Lower lobe of right lung (tissue), 2 donors: ENCODE data around the gene SH3GL3. TPM values are rescaled to one million over a fixed set of nuclear protein-coding genes. Genes with fewer than 3 reads are reported as not detected.
A peak's percentile ranks its signal among the peaks of the same experiment; 100 is the strongest.

Source experiments
- ATAC-seq, 2 donors: fragments of 200-7000 bp; cut with Tn5 transposase; one replicate each; pipeline ENCODE4 v1.9.1; 2020 to 2022; ENCODE audit warnings: mild to moderate bottlenecking in 2 of 2, moderate library complexity in 2 of 2
- DNase-seq: peaks from one replicate; pipeline ENCODE4 v3.0.0-alpha.2; 2020
- H3K27ac ChIP-seq: fragments of 200-600 bp; one replicate; pipeline ENCODE4 v1.8.0; 2022
- H3K27me3 ChIP-seq: fragments of 200-600 bp; one replicate; pipeline ENCODE4 v1.8.0; 2022; ENCODE audit warnings: low read depth
- H3K36me3 ChIP-seq: fragments of 200-600 bp; one replicate; pipeline ENCODE4 v1.8.0; 2022; ENCODE audit warnings: mild to moderate bottlenecking
- H3K4me1 ChIP-seq: fragments of 200-600 bp; one replicate; pipeline ENCODE4 v1.8.0; 2022
- H3K4me3 ChIP-seq: fragments of 200-600 bp; one replicate; pipeline ENCODE4 v1.8.0; 2022; ENCODE audit warnings: mild to moderate bottlenecking
- H3K9me3 ChIP-seq: fragments of 200-600 bp; one replicate; pipeline ENCODE4 v1.8.0; 2022
- CTCF ChIP-seq: fragments of 200-600 bp; IDR thresholded peaks from one replicate; pipeline ENCODE4 v1.8.0; 2022; ENCODE audit warnings: antibody characterized with exemption, mild to moderate bottlenecking
- intact Hi-C: fragments of 100-400 bp; cut with DNase I; formaldehyde crosslinking; loops from one replicate; pipeline ENCODE4 v1.11.0; 2022
- total RNA-seq: library from RNA; stranded (reverse); fragmentation: NEBNext Ultra II Directional; extraction: Animal tissue kit (Norgen Biotek cat#: 25700); gene quantifications from one replicate; pipeline ENCODE4 v1.2.1, GENCODE V29; 2021
- donor health status: DM: no; HTN: yes; CAD: no; lungs with severe emphysema.

SH3GL3 gene
- total RNA-seq, 1 donor from 2014 or later: 2.6 TPM

- ATAC-seq (peak; percentile 82 to 87), DNase-seq (no peak)
- no peaks in the 10 kb centered on the region for H3K27me3 ChIP-seq
- H3K9me3 ChIP-seq: no peaks in the 10 kb centered on the region
- H3K4me1 ChIP-seq: no peaks in the 10 kb centered on the region
- no peaks in the 10 kb centered on the region for H3K36me3 ChIP-seq
- H3K27ac ChIP-seq: no peak overlapping the region
- TF ChIP-seq CTCF: peak; percentile 78
- no peak overlapping the region for H3K4me3 ChIP-seq
- intact Hi-C loops: loop anchor here (10.0 kb wide), 1 partner anchor 125 kb away; no protein-coding TSS in a partner anchor
Observed at GRCh38 chr15:83559310-83559966, 112.3 kb downstream of the SH3GL3 start.

- Histone ChIP-seq H3K9me3 (no peaks in the 10 kb centered on the region), H3K4me1 (no peaks in the 10 kb centered on the region), H3K27ac (no peak overlapping the region), H3K27me3 (no peaks in the 10 kb centered on the region), H3K36me3 (no peaks in the 10 kb centered on the region), H3K4me3 (no peak overlapping the region)
- intact Hi-C loops: loop anchor here (10.0 kb wide), 1 partner anchor 473 kb away; no protein-coding TSS in a partner anchor
- no peak for DNase-seq
- no peak for TF ChIP-seq CTCF
- no peak for ATAC-seq
Observed at GRCh38 chr15:83561661-83562060, 114.5 kb downstream of the SH3GL3 start.

GRCh38 chr15:83565138-83565537, 118.0 kb downstream of the SH3GL3 start:
- no peak for TF ChIP-seq CTCF
- H3K36me3 ChIP-seq: no peaks in the 10 kb centered on the region
- H3K4me3 ChIP-seq: no peak overlapping the region
- no peaks in the 10 kb centered on the region for H3K9me3 ChIP-seq
- ATAC-seq (no peak), DNase-seq (no peak)
- H3K27me3 ChIP-seq: no peaks in the 10 kb centered on the region
- intact Hi-C loops: loop anchor here (10.0 kb wide), 1 partner anchor 470 kb away; no protein-coding TSS in a partner anchor
- no peak overlapping the region for H3K27ac ChIP-seq
- H3K4me1 ChIP-seq: no peaks in the 10 kb centered on the region

- no peak for DNase-seq
- Histone ChIP-seq H3K4me3 (no peak overlapping the region), H3K27ac (no peak overlapping the region), H3K36me3 (no peaks in the 10 kb centered on the region), H3K4me1 (no peaks in the 10 kb centered on the region), H3K27me3 (no peaks in the 10 kb centered on the region), H3K9me3 (no peaks in the 10 kb centered on the region)
- peak; percentile 55 for TF ChIP-seq CTCF
- intact Hi-C loops: loop anchor here (10.0 kb wide), 1 partner anchor 469 kb away; no protein-coding TSS in a partner anchor
- ATAC-seq: no peak
Observed at GRCh38 chr15:83565553-83566159, 118.5 kb downstream of the SH3GL3 start.

- ATAC-seq (no peak), DNase-seq (no peak)
- H3K27ac ChIP-seq: no peak overlapping the region
- H3K9me3 ChIP-seq: no peaks in the 10 kb centered on the region
- no peak overlapping the region for H3K4me3 ChIP-seq
- intact Hi-C loops: loop anchor here (10.0 kb wide), 1 partner anchor 467 kb away; no protein-coding TSS in a partner anchor
- no peak for TF ChIP-seq CTCF
- no peaks in the 10 kb centered on the region for H3K27me3 ChIP-seq
- H3K36me3 ChIP-seq: no peaks in the 10 kb centered on the region
- H3K4me1 ChIP-seq: no peaks in the 10 kb centered on the region
Observed at GRCh38 chr15:83567318-83567717, 120.2 kb downstream of the SH3GL3 start.
